Upper lobe of right lung (tissue), 1 donor: Measurements from ENCODE around the gene ZNRF1. TPM values are rescaled to one million over a fixed set of nuclear protein-coding genes. Genes with fewer than 3 reads are reported as not detected.
A peak's percentile ranks its signal among the peaks of the same experiment; 100 is the strongest.
"Not testable (repeated sequence)": the region's sequence is repeated elsewhere in the genome, so short reads cannot be mapped to it uniquely, and the experiment has no call there.

ENCODE experiments used
- ATAC-seq: fragments of 200-7000 bp; cut with Tn5 transposase; one replicate; pipeline ENCODE4 v1.9.1; 2020; ENCODE audit warnings: mild to moderate bottlenecking, moderate library complexity
- DNase-seq: peaks from one replicate; pipeline ENCODE4 v3.0.0-alpha.2; 2020
- H3K27ac ChIP-seq: fragments of 200-600 bp; one replicate; pipeline ENCODE4 v1.8.0; 2022
- H3K27me3 ChIP-seq: fragments of 200-600 bp; one replicate; pipeline ENCODE4 v1.8.0; 2022; ENCODE audit warnings: mild to moderate bottlenecking
- H3K36me3 ChIP-seq: fragments of 200-600 bp; one replicate; pipeline ENCODE4 v1.8.0; 2022
- H3K4me1 ChIP-seq: fragments of 200-600 bp; one replicate; pipeline ENCODE4 v1.8.0; 2022
- H3K4me3 ChIP-seq: fragments of 200-600 bp; one replicate; pipeline ENCODE4 v1.8.0; 2022; ENCODE audit warnings: mild to moderate bottlenecking
- H3K9me3 ChIP-seq: fragments of 200-600 bp; one replicate; pipeline ENCODE4 v1.8.0; 2022
- intact Hi-C: fragments of 100-400 bp; cut with DNase I; formaldehyde crosslinking; loops from one replicate; pipeline ENCODE4 v1.11.0; 2022
- total RNA-seq: library from RNA; stranded (reverse); fragmentation: NEBNext Ultra II Directional; extraction: Animal tissue kit (Norgen Biotek cat#: 25700); gene quantifications from one replicate; pipeline ENCODE4 v1.2.1, GENCODE V29; 2021
- TF ChIP-seq, protein P1 (sequence below): fragments of 200-600 bp; IDR thresholded peaks from one replicate; pipeline ENCODE4 v1.8.0; 2022; ENCODE audit warnings: antibody characterized with exemption
- donor health status: DM: no; HTN: yes; CAD: no; lungs with severe emphysema.

Gene ZNRF1
- total RNA-seq, 1 donor from 2014 or later, result 21.3 TPM

DNA sequence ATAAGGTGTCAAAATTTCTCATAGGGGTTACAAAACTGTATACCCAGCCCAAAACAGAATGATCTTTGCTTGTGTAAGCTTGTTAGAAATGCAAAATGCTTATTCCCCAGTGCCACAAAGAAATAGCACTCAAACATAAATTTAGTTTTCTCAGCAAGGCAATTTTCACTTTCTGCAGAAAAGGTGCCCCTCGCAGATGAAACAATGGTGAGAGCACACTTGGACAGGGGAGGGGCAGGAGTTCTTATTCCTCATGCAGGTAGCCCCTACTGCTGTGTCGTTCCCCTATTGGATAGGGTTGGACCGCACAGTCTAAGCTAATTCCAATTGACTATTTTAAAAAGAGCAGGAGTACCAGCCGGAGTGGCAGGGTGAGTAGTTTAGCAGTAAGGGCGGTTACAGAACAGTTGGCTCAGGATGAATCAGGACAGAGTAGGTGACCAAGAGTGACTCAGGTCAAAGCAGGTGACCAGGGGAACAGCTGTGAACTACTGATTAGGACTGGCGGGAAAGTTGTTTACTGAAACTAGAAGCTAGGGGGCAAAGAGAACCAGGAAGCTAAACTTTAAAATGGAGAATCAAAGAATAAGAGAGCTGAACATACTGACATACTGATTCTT lies 123.2 kb downstream of the ZNRF1 start:
- no peaks in the 10 kb centered on the region for H3K27me3 ChIP-seq
- H3K27ac ChIP-seq, result no peak overlapping the region
- no peaks in the 10 kb centered on the region for H3K36me3 ChIP-seq
- H3K4me3 ChIP-seq, result no peak overlapping the region
- TF ChIP-seq, protein P1, sequence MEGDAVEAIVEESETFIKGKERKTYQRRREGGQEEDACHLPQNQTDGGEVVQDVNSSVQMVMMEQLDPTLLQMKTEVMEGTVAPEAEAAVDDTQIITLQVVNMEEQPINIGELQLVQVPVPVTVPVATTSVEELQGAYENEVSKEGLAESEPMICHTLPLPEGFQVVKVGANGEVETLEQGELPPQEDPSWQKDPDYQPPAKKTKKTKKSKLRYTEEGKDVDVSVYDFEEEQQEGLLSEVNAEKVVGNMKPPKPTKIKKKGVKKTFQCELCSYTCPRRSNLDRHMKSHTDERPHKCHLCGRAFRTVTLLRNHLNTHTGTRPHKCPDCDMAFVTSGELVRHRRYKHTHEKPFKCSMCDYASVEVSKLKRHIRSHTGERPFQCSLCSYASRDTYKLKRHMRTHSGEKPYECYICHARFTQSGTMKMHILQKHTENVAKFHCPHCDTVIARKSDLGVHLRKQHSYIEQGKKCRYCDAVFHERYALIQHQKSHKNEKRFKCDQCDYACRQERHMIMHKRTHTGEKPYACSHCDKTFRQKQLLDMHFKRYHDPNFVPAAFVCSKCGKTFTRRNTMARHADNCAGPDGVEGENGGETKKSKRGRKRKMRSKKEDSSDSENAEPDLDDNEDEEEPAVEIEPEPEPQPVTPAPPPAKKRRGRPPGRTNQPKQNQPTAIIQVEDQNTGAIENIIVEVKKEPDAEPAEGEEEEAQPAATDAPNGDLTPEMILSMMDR, result no peak
- no peaks in the 10 kb centered on the region for H3K9me3 ChIP-seq
- DNase-seq (no peak), ATAC-seq (no peak)
- intact Hi-C loops, result no loop called here
- no peaks in the 10 kb centered on the region for H3K4me1 ChIP-seq

DNA sequence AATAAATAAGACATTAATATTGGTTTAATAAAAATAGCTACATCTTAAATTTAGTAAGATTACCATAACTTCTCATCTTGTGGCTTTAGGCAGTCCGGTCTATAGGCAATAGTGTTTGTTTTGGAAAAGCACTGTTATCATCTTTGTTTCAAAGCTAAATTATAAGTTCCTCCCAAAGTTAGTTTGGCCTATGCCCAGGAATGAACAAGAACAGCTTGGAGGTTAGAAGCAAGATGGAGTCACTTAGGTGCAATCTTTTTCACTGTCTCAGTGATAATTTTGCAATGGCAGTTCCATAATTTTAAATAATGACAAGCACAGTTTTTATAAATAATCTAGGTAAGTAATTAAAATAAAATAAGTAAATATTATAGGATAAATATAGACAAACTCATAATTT lies 123.8 kb downstream of the ZNRF1 start:
- Histone ChIP-seq H3K27me3 (no peaks in the 10 kb centered on the region), H3K4me1 (no peaks in the 10 kb centered on the region), H3K4me3 (no peak overlapping the region), H3K9me3 (no peaks in the 10 kb centered on the region), H3K27ac (no peak overlapping the region), H3K36me3 (no peaks in the 10 kb centered on the region)
- intact Hi-C loops, result no loop called here
- TF ChIP-seq, protein P1, result no peak
- no peak for ATAC-seq
- no peak for DNase-seq

DNA sequence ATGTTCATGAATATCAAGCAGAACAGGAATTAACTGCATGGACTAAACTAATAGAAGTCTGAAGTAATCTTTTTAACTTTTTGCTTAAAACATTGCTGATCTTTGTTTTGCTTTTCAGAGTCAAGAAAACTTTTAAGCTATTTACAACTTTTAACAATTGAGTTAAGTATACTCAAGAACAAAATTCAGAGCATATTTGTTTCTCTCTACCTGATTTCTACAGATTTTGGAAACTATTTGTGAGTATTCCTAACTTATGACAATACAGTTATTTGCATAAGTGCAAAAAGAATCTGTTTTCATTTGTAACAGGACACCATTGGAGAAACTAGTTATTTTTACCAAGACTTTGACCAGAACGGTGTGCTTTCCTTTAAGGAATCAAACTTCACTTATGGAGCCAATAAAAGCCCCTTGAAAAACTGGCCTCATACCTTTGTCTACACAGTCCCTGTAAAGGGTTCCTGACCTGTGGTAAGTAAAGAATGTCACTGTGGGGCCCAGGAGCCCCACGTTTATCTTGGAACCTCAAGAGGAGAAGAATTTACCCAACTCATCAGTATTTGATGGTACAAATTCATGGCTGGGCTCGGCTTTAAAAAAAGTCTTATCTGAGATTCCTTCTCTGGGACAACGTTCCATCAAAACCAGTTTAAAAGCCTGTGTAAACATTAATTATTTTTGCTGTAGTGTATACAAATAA lies 129.0 kb downstream of the ZNRF1 start:
- Histone ChIP-seq H3K27me3 (no peaks in the 10 kb centered on the region), H3K36me3 (no peaks in the 10 kb centered on the region), H3K4me3 (no peak overlapping the region), H3K4me1 (no peaks in the 10 kb centered on the region), H3K27ac (no peak overlapping the region), H3K9me3 (no peaks in the 10 kb centered on the region)
- ATAC-seq (no peak), DNase-seq (no peak)
- intact Hi-C loops, result no loop called here
- TF ChIP-seq, protein P1, result no peak

DNA sequence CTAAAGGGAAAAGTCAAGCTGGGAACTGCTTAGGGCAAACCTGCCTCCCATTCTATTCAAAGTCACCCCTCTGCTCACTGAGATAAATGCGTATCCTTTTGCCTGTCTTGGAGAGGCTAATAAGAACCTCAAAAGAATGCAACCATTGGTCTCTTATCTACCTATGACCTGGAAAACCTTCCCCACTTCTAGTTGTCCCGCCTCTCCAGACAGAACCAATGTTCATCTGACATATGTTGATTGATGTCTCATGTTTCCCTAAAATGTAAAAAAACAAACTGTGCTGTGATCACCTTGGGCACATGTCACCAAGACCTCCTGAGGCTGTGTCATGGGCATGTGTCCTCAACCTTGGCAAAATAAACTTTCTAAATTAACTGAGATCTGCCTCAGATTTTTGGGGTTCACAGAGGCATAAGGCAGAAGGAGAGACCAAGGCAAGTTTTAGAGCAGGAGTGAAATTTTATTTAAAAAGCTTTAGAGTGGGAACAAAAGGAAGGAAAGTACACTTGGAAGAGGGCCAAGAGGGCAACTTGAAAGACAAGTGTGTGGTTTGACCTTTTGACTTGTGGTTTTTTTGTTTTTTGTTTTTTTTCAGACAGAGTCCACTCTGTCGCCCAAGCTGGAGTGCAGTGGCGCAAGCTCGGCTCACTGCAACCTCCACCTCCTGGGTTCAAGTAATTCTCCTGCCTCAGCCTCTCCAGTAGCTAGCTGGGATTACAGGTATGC lies 130.8 kb downstream of the ZNRF1 start:
- H3K9me3 ChIP-seq, H3K4me1 ChIP-seq, H3K27me3 ChIP-seq, intact Hi-C loops, H3K36me3 ChIP-seq, H3K4me3 ChIP-seq, H3K27ac ChIP-seq, DNase-seq: not testable (repeated sequence)
- peak; percentile 50 for ATAC-seq

DNA sequence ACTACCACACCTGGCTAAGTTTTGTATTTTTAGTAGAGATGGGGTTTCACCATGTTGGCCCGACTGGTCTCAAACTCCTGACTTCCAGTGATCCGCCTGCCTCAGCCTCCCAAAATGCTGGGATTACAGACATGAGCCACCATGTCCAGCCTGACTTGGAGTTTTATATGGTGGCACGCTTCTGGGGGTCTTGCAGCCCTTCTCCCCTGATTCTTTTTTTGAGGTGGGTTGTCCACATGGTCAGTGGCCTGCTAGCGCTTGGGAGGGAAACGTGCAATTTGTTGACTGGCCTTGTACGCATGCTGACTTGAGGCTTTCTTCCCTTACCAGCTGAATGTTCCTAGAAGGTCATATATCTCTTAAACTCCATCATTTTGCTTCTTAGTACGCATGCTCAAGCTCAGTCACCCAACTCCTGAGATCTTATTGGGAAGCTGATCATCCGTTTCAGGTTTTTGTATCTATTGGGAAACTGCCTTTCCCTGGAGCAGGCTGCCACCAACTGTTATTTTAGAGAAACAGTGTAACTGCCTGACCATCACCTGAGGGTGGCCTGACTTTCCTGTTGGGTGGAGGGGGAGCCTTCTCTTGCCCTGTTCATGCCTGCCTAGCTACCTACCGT lies 131.4 kb downstream of the ZNRF1 start:
- Histone ChIP-seq H3K4me1 (no peaks in the 10 kb centered on the region), H3K9me3 (no peaks in the 10 kb centered on the region), H3K36me3 (no peaks in the 10 kb centered on the region), H3K27me3 (no peaks in the 10 kb centered on the region), H3K4me3 (no peak overlapping the region), H3K27ac (no peak overlapping the region)
- TF ChIP-seq, protein P1, result no peak
- intact Hi-C loops, result no loop called here
- ATAC-seq (peak; percentile 45), DNase-seq (no peak)

DNA sequence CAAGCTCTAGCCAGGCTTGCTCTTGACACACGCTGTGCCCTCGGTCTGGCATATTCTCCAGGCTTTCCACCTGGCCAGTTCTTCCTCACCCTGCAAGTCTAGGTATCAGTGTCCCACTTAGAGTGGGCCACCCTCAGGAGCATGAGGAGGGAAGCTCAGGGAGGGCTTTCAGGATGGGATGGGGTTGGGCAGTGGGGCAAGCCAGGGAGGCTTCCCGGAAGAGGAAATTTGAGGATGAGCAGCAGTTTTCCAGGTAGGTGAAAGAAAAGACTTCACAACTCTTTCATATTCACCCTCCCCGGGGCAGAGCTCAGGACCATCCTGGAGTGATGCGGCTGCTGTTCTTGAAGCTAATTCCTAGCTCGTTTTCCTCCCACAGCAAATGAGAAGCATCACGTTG lies 132.3 kb downstream of the ZNRF1 start:
- DNase-seq (no peak), ATAC-seq (no peak)
- TF ChIP-seq, protein P1, result no peak
- Histone ChIP-seq H3K27ac (no peak overlapping the region), H3K4me3 (no peak overlapping the region), H3K36me3 (no peaks in the 10 kb centered on the region), H3K9me3 (no peaks in the 10 kb centered on the region), H3K4me1 (no peaks in the 10 kb centered on the region), H3K27me3 (no peaks in the 10 kb centered on the region)
- intact Hi-C loops, result no loop called here
